HEK293 (cell line): Measurements from ENCODE around the gene TMUB1.

Source experiments
- CTCF ChIP-seq: fragments of 450-650 bp; formaldehyde crosslinking; IDR thresholded peaks from 2 replicates; pipeline ENCODE4 v1.5.1; 2016; ENCODE audit warnings: missing biosample characterization, missing genetic modification characterization
- EGR2 ChIP-seq: fragments of 450-650 bp; formaldehyde crosslinking; IDR thresholded peaks from 2 replicates; pipeline ENCODE4 v1.5.1; 2016; ENCODE audit warnings: low read depth, missing biosample characterization, missing genetic modification characterization
- GLIS1 ChIP-seq: fragments of 450-650 bp; formaldehyde crosslinking; IDR thresholded peaks from 2 replicates; pipeline ENCODE4 v1.5.1; 2016; ENCODE audit warnings: missing biosample characterization, missing genetic modification characterization
- HOXC10 ChIP-seq: sonication (generic); formaldehyde crosslinking; IDR thresholded peaks from 2 replicates; pipeline ENCODE4 v1.8.1; 2023; ENCODE audit warnings: mild to moderate bottlenecking, missing genetic modification reagents
- INSM2 ChIP-seq: fragments of 450-650 bp; formaldehyde crosslinking; IDR thresholded peaks from 2 replicates; pipeline ENCODE4 v1.5.1; 2016; ENCODE audit warnings: missing biosample characterization, missing genetic modification characterization
- MYNN ChIP-seq: fragments of 450-650 bp; formaldehyde crosslinking; IDR thresholded peaks from 2 replicates; pipeline ENCODE4 v1.5.1; 2016; ENCODE audit warnings: missing biosample characterization, missing genetic modification characterization, borderline replicate concordance
- SP2 ChIP-seq: fragments of 450-650 bp; formaldehyde crosslinking; IDR thresholded peaks from 2 replicates; pipeline ENCODE4 v1.5.1; 2016; ENCODE audit warnings: missing biosample characterization, missing genetic modification characterization
- YY1 ChIP-seq: fragments of 450-650 bp; formaldehyde crosslinking; IDR thresholded peaks from 2 replicates; pipeline ENCODE4 v1.5.1; 2018; ENCODE audit warnings: missing biosample characterization, missing genetic modification characterization
- ZBTB1 ChIP-seq: fragments of 450-650 bp; formaldehyde crosslinking; IDR thresholded peaks from 2 replicates; pipeline ENCODE4 v1.5.1; 2016; ENCODE audit warnings: missing biosample characterization, missing genetic modification characterization
- ZBTB20 ChIP-seq: fragments of 450-650 bp; formaldehyde crosslinking; IDR thresholded peaks from 2 replicates; pipeline ENCODE4 v1.5.1; 2016; ENCODE audit warnings: missing biosample characterization, missing genetic modification characterization
- ZFP41 ChIP-seq: fragments of 450-650 bp; formaldehyde crosslinking; IDR thresholded peaks from 2 replicates; pipeline ENCODE4 v1.5.1; 2016; ENCODE audit warnings: missing biosample characterization, missing genetic modification characterization, borderline replicate concordance
- ZIC2 ChIP-seq: fragments of 450-650 bp; formaldehyde crosslinking; IDR thresholded peaks from 2 replicates; pipeline ENCODE4 v1.5.1; 2016; ENCODE audit warnings: missing biosample characterization, missing genetic modification characterization
- ZNF138 ChIP-seq: fragments of 450-650 bp; formaldehyde crosslinking; IDR thresholded peaks from 2 replicates; pipeline ENCODE4 v1.5.1; 2016; ENCODE audit warnings: missing biosample characterization, missing genetic modification characterization, borderline replicate concordance
- ZNF19 ChIP-seq: fragments of 450-650 bp; formaldehyde crosslinking; IDR thresholded peaks from 2 replicates; pipeline ENCODE4; 2016; ENCODE audit warnings: missing biosample characterization, missing genetic modification characterization, low read depth
- ZNF2 ChIP-seq: fragments of 450-650 bp; formaldehyde crosslinking; IDR thresholded peaks from 2 replicates; pipeline ENCODE4 v1.5.1; 2016; ENCODE audit warnings: missing biosample characterization, missing genetic modification characterization
- ZNF26 ChIP-seq: fragments of 450-650 bp; formaldehyde crosslinking; IDR thresholded peaks from 2 replicates; pipeline ENCODE4 v1.5.1; 2016; ENCODE audit warnings: missing biosample characterization, missing genetic modification characterization
- ZNF311 ChIP-seq: fragments of 450-650 bp; formaldehyde crosslinking; IDR thresholded peaks from 2 replicates; pipeline ENCODE4 v1.5.1; 2017; ENCODE audit warnings: missing biosample characterization, missing genetic modification characterization, borderline replicate concordance
- ZNF404 ChIP-seq: fragments of 450-650 bp; formaldehyde crosslinking; IDR thresholded peaks from 2 replicates; pipeline ENCODE4 v1.5.1; 2017; ENCODE audit warnings: missing biosample characterization, missing genetic modification characterization
- ZNF423 ChIP-seq: fragments of 450-650 bp; formaldehyde crosslinking; IDR thresholded peaks from 2 replicates; pipeline ENCODE4 v1.5.1; 2016; ENCODE audit warnings: missing biosample characterization, missing genetic modification characterization
- ZNF449 ChIP-seq: fragments of 450-650 bp; formaldehyde crosslinking; IDR thresholded peaks from 2 replicates; pipeline ENCODE4 v1.5.1; 2017; ENCODE audit warnings: missing biosample characterization, mild to moderate bottlenecking, missing genetic modification characterization, moderate library complexity
- ZNF514 ChIP-seq: fragments of 450-650 bp; formaldehyde crosslinking; IDR thresholded peaks from 2 replicates; pipeline ENCODE4 v1.5.1; 2016; ENCODE audit warnings: missing biosample characterization, missing genetic modification characterization
- ZNF544 ChIP-seq: fragments of 450-650 bp; formaldehyde crosslinking; IDR thresholded peaks from 2 replicates; pipeline ENCODE4 v1.5.0; 2017; ENCODE audit warnings: missing biosample characterization, missing genetic modification characterization
- ZNF596 ChIP-seq: fragments of 450-650 bp; IDR thresholded peaks from 2 replicates; pipeline ENCODE4 v1.5.0; 2018; ENCODE audit warnings: missing biosample characterization, mild to moderate bottlenecking, missing genetic modification characterization, moderate library complexity
- ZNF624 ChIP-seq: fragments of 450-650 bp; formaldehyde crosslinking; IDR thresholded peaks from 2 replicates; pipeline ENCODE4 v1.5.1; 2017; ENCODE audit warnings: missing biosample characterization, missing genetic modification characterization
- ZNF670 ChIP-seq: fragments of 450-650 bp; formaldehyde crosslinking; IDR thresholded peaks from 2 replicates; pipeline ENCODE4 v1.5.1; 2016; ENCODE audit warnings: missing biosample characterization, missing genetic modification characterization, low read depth
- ZNF747 ChIP-seq: fragments of 450-650 bp; formaldehyde crosslinking; IDR thresholded peaks from 2 replicates; pipeline ENCODE4 v1.5.1; 2016; ENCODE audit warnings: missing biosample characterization, missing genetic modification characterization
- ZNF792 ChIP-seq: fragments of 450-650 bp; formaldehyde crosslinking; IDR thresholded peaks from 2 replicates; pipeline ENCODE4 v1.5.1; 2016; ENCODE audit warnings: missing biosample characterization, missing genetic modification characterization
- ZNF830 ChIP-seq: fragments of 450-650 bp; IDR thresholded peaks from 2 replicates; pipeline ENCODE4 v1.5.0; 2018; ENCODE audit warnings: missing biosample characterization, missing genetic modification characterization, low read depth, mild to moderate bottlenecking, moderate library complexity
- ZSCAN5A ChIP-seq: fragments of 450-650 bp; formaldehyde crosslinking; IDR thresholded peaks from 2 replicates; pipeline ENCODE4 v1.5.1; 2016; ENCODE audit warnings: missing biosample characterization, missing genetic modification characterization
- TF ChIP-seq, protein P1 (sequence below): fragments of 450-650 bp; formaldehyde crosslinking; IDR thresholded peaks from 2 replicates; pipeline ENCODE4 v1.5.1; 2016; ENCODE audit warnings: missing biosample characterization, missing genetic modification characterization, low read depth
- TF ChIP-seq, protein P2 (sequence below): fragments of 450-650 bp; formaldehyde crosslinking; IDR thresholded peaks from 2 replicates; pipeline ENCODE4 v1.5.1; 2016; ENCODE audit warnings: missing biosample characterization, missing genetic modification characterization

TMUB1 gene

DNA sequence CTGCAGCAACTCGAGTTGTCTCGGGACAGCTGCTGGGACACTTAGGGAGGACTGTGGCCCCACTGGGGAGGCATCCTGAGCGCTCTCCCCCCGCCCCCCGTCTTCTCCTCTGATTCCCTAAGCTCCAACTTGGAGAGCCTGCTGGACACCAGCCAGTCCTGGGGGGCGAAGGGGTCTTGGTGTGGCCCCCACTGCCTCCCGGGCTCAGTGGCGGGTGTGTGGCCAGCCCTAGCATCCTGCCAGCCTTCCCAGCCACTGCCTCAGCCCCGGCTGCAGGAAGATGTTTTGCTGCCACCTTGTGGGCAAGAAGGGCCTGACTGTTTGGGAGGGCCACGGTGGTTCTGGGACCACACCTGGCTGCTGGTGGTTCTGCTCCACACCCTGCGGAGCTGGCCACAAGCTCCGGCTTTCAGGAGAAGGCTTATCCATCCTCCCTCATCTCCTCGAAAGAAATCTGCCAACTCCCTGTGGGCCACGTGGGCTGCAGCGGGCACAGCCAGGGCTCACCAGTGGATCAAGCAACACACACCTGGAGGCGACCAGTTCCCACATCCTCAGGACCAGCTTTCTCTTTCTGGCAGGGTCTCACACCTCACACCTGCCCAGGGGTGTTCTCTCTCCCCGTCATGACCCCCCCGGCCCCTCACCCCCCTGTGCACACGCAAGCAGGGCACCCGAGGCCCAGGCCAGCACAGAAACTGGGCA, 27.8 kb upstream of the TMUB1 start (continued):
- TF ChIP-seq ZNF26 (no peak), ZNF404 (no peak), ZNF747 (tag by site-specific recombination) (no peak), ZNF670 (tag by site-specific recombination) (no peak), INSM2 (tag by site-specific recombination) (no peak), HOXC10 (CRISPR knock-in tag) (no peak), ZNF423 (no peak), ZIC2 (no peak), ZNF596 (tag by site-specific recombination) (no peak; the same call in 1 of the 2 replicates), ZBTB1 (no peak), ZBTB20 (tag by site-specific recombination) (no peak; the same call in 1 of the 2 replicates), YY1 (no peak), ZSCAN5A (no peak), ZNF624 (tag by site-specific recombination) (no peak), ZNF449 (tag by site-specific recombination) (no peak), GLIS1 (tag by site-specific recombination) (peak; percentile 66), ZNF311 (tag by site-specific recombination) (no peak), CTCF (peak; percentile 90), ZNF830 (tag by site-specific recombination) (no peak), EGR2 (no peak), SP2 (no peak), ZNF544 (no peak), ZNF138 (tag by site-specific recombination) (no peak), ZFP41 (tag by site-specific recombination) (no peak), ZNF2 (tag by site-specific recombination) (no peak), MYNN (tag by site-specific recombination) (no peak), ZNF792 (tag by site-specific recombination) (no peak), ZNF19 (no peak), ZNF514 (no peak)
- TF ChIP-seq, protein P1, sequence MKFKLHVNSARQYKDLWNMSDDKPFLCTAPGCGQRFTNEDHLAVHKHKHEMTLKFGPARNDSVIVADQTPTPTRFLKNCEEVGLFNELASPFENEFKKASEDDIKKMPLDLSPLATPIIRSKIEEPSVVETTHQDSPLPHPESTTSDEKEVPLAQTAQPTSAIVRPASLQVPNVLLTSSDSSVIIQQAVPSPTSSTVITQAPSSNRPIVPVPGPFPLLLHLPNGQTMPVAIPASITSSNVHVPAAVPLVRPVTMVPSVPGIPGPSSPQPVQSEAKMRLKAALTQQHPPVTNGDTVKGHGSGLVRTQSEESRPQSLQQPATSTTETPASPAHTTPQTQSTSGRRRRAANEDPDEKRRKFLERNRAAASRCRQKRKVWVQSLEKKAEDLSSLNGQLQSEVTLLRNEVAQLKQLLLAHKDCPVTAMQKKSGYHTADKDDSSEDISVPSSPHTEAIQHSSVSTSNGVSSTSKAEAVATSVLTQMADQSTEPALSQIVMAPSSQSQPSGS (tag by site-specific recombination) = no peak
- TF ChIP-seq, protein P2, sequence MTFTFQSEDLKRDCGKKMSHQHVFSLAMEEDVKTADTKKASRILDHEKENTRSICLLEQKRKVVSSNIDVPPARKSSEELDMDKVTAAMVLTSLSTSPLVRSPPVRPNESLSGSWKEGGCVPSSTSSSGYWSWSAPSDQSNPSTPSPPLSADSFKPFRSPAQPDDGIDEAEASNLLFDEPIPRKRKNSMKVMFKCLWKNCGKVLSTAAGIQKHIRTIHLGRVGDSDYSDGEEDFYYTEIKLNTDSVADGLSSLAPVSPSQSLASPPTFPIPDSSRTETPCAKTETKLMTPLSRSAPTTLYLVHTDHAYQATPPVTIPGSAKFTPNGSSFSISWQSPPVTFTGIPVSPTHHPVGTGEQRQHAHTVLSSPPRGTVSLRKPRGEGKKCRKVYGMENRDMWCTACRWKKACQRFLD = no peak
